ENCODE data around the gene USP5. TPM values are rescaled to one million over a fixed set of nuclear protein-coding genes. Genes with fewer than 3 reads are reported as not detected.

The USP5 gene
- polyA plus RNA-seq, 1 experiment = 90.0 TPM

GRCh38 chr12:6825398-6826124 is 26.4 kb upstream of the USP5 start:
- Histone ChIP-seq H3K27me3 (ENCODE audit: control insufficient read depth, insufficient read depth, low read length) (peaks cover 3% of the 10 kb centered on the region; the same call in 1 of the 2 replicates), H3K36me3 (ENCODE audit: control insufficient read depth, insufficient read depth, low read length) (no peaks in the 10 kb centered on the region; the same call in none of the 2 replicates), H3K4me3 (ENCODE audit: low read depth, low read length) (peak overlapping the region; percentile 32)
- ChIA-PET CTCF (interaction anchor here (0.5 to 12.9 kb wide), 34 partner anchors 9 to 241 kb away, joined by 3 to 92 read pairs (median 4); partner anchors contain the start of genes CDCA3, COPS7A, GNB3 and MLF2), POLR2A (no interaction called here)
- TF ChIP-seq CTCF (IDR thresholded peaks at IDR 0.05; ENCODE audit: insufficient read depth, low read depth, low read length) = peak; percentile 97
- DNase-seq (ENCODE audit: low read depth) = no peak

GRCh38 chr12:6826125-6826733 is 25.7 kb upstream of the USP5 start:
- ChIA-PET CTCF (interaction anchor here (0.5 to 12.9 kb wide), 21 partner anchors 8 to 241 kb away, joined by 3 to 92 read pairs (median 5); partner anchors contain the start of genes CDCA3, GNB3, MLF2 and PTMS), POLR2A (no interaction called here)
- TF ChIP-seq CTCF (IDR thresholded peaks at IDR 0.05; ENCODE audit: insufficient read depth, low read depth, low read length) = no peak
- no peak for DNase-seq (ENCODE audit: low read depth)
- peaks cover 5% of the 10 kb centered on the region for H3K36me3 ChIP-seq (ENCODE audit: control insufficient read depth, insufficient read depth, low read length)
- H3K4me3 ChIP-seq (ENCODE audit: low read depth, low read length) = no peak overlapping the region
- peaks cover 3% of the 10 kb centered on the region; the same call in 1 of the 2 replicates for H3K27me3 ChIP-seq (ENCODE audit: control insufficient read depth, insufficient read depth, low read length)

- H3K27me3 ChIP-seq (ENCODE audit: control insufficient read depth, insufficient read depth, low read length) = peaks cover 3% of the 10 kb centered on the region; the same call in 1 of the 2 replicates
- H3K36me3 ChIP-seq (ENCODE audit: control insufficient read depth, insufficient read depth, low read length) = peaks cover 11% of the 10 kb centered on the region
- H3K4me3 ChIP-seq (ENCODE audit: low read depth, low read length) = no peak overlapping the region
- TF ChIP-seq CTCF (IDR thresholded peaks at IDR 0.05; ENCODE audit: insufficient read depth, low read depth, low read length) = no peak
- ChIA-PET CTCF (interaction anchor here (0.8 to 12.9 kb wide), 12 partner anchors 21 to 102 kb away, joined by 3 to 92 read pairs (median 6); partner anchors contain the start of genes CDCA3, MLF2, PTMS and SPSB2), POLR2A (interaction anchor here (0.6 kb wide), 1 partner anchor 40 kb away, joined by 8 read pairs; no protein-coding TSS in a partner anchor)
- no peak for DNase-seq (ENCODE audit: low read depth)
Observed at GRCh38 chr12:6826734-6827436, 25.1 kb upstream of the USP5 start.

GRCh38 chr12:6827437-6827911 is 24.5 kb upstream of the USP5 start:
- DNase-seq (ENCODE audit: low read depth) = peak; percentile 27
- Histone ChIP-seq H3K27me3 (ENCODE audit: control insufficient read depth, insufficient read depth, low read length) (0 out of 2 replicates have a peak, but pooled peaks cover under 1% of the 10 kb centered on the region), H3K36me3 (ENCODE audit: control insufficient read depth, insufficient read depth, low read length) (peaks cover 16% of the 10 kb centered on the region), H3K4me3 (ENCODE audit: low read depth, low read length) (peak overlapping the region; percentile 93)
- POLR2A ChIA-PET = interaction anchor here (0.6 kb wide), 2 partner anchors 39 to 43 kb away, joined by 5 to 8 read pairs; no protein-coding TSS in a partner anchor
- CTCF ChIA-PET = interaction anchor here (0.9 to 12.9 kb wide), 9 partner anchors 25 to 74 kb away, joined by 3 to 92 read pairs (median 6); partner anchors contain the start of genes CDCA3, MLF2, PTMS and USP5
- TF ChIP-seq CTCF (IDR thresholded peaks at IDR 0.05; ENCODE audit: insufficient read depth, low read depth, low read length) = no peak

Measured in BJ (cell line).